Type B pancreatic cell (in vitro differentiated cells): ENCODE measurements around the gene KIRREL3. TPM values are rescaled to one million over a fixed set of nuclear protein-coding genes. Genes with fewer than 3 reads are reported as not detected.

ENCODE experiments used
- DNase-seq: peaks from one replicate; pipeline ENCODE4 v3.0.0; 2021; ENCODE audit warnings: mixed read lengths; ENCODE audit not compliant: unreplicated experiment; ENCODE audit errors: extremely low spot score
- H3K27ac Mint-ChIP-seq: 2 replicates; pipeline ENCODE4 v1.8.0; 2021; ENCODE audit warnings: mild to moderate bottlenecking, mixed read lengths
- H3K27me3 Mint-ChIP-seq: 2 replicates; pipeline ENCODE4 v1.8.0; 2021; ENCODE audit warnings: mixed read lengths
- H3K36me3 Mint-ChIP-seq: 2 replicates; pipeline ENCODE4 v1.8.0; 2021; ENCODE audit warnings: mixed read lengths
- H3K4me1 Mint-ChIP-seq: one replicate; pipeline ENCODE4 v1.8.0; 2021; ENCODE audit warnings: mixed read lengths; ENCODE audit not compliant: unreplicated experiment
- H3K4me3 Mint-ChIP-seq: 2 replicates; pipeline ENCODE4 v1.8.0; 2021; ENCODE audit warnings: mild to moderate bottlenecking, mixed read lengths
- H3K9me3 Mint-ChIP-seq: 2 replicates; pipeline ENCODE4 v1.8.0; 2021; ENCODE audit warnings: mixed read lengths
- CTCF ChIP-seq: fragments of 200-600 bp; sonication (generic); conservative IDR thresholded peaks from 2 replicates; pipeline ENCODE4 v1.5.0; 2021; ENCODE audit warnings: antibody characterized with exemption, mild to moderate bottlenecking
- total RNA-seq: library from RNA; stranded (reverse); gene quantifications from 2 replicates; pipeline ENCODE4 v1.2.1, GENCODE V29; 2021; ENCODE audit warnings: low replicate concordance

Gene KIRREL3
- total RNA-seq, 1 donor from 2014 or later = 4.1 TPM

- H3K4me3 Mint-ChIP-seq = no peak overlapping the region
- H3K27ac Mint-ChIP-seq = no peak overlapping the region
- DNase-seq = no peak
- H3K9me3 Mint-ChIP-seq = peaks cover 8% of the 10 kb centered on the region
- H3K36me3 Mint-ChIP-seq = no peaks in the 10 kb centered on the region
- no peak for TF ChIP-seq CTCF
- H3K4me1 Mint-ChIP-seq = peaks cover 31% of the 10 kb centered on the region
- peaks cover 5% of the 10 kb centered on the region for H3K27me3 Mint-ChIP-seq
Measured at GRCh38 chr11:126886085-126886484, 114.5 kb downstream of the KIRREL3 start.

- peaks cover 36% of the 10 kb centered on the region for H3K4me1 Mint-ChIP-seq
- H3K4me3 Mint-ChIP-seq = no peak overlapping the region
- peaks cover 8% of the 10 kb centered on the region for H3K9me3 Mint-ChIP-seq
- no peak for DNase-seq
- peaks cover 8% of the 10 kb centered on the region for H3K27me3 Mint-ChIP-seq
- H3K27ac Mint-ChIP-seq = no peak overlapping the region
- no peaks in the 10 kb centered on the region for H3K36me3 Mint-ChIP-seq
- TF ChIP-seq CTCF = no peak
Measured at GRCh38 chr11:126884594-126884993, 116.0 kb downstream of the KIRREL3 start.

GRCh38 chr11:126884192-126884591 is 116.4 kb downstream of the KIRREL3 start:
- no peak for TF ChIP-seq CTCF
- H3K36me3 Mint-ChIP-seq = no peaks in the 10 kb centered on the region
- peaks cover 8% of the 10 kb centered on the region for H3K27me3 Mint-ChIP-seq
- peaks cover 8% of the 10 kb centered on the region for H3K9me3 Mint-ChIP-seq
- no peak overlapping the region for H3K27ac Mint-ChIP-seq
- H3K4me3 Mint-ChIP-seq = no peak overlapping the region
- peaks cover 36% of the 10 kb centered on the region for H3K4me1 Mint-ChIP-seq
- DNase-seq = no peak

- peaks cover 34% of the 10 kb centered on the region for H3K4me1 Mint-ChIP-seq
- no peaks in the 10 kb centered on the region for H3K9me3 Mint-ChIP-seq
- H3K27ac Mint-ChIP-seq = no peak overlapping the region
- peaks cover 11% of the 10 kb centered on the region for H3K27me3 Mint-ChIP-seq
- DNase-seq = no peak
- H3K36me3 Mint-ChIP-seq = no peaks in the 10 kb centered on the region
- no peak for TF ChIP-seq CTCF
- no peak overlapping the region for H3K4me3 Mint-ChIP-seq
Measured at GRCh38 chr11:126880872-126881271, 119.7 kb downstream of the KIRREL3 start.

- H3K4me3 Mint-ChIP-seq = no peak overlapping the region
- no peaks in the 10 kb centered on the region for H3K36me3 Mint-ChIP-seq
- H3K4me1 Mint-ChIP-seq = peaks cover 24% of the 10 kb centered on the region
- TF ChIP-seq CTCF = no peak
- no peaks in the 10 kb centered on the region for H3K9me3 Mint-ChIP-seq
- peaks cover 14% of the 10 kb centered on the region for H3K27me3 Mint-ChIP-seq
- DNase-seq = no peak
- H3K27ac Mint-ChIP-seq = no peak overlapping the region
Measured at GRCh38 chr11:126879516-126879915, 121.1 kb downstream of the KIRREL3 start.

GRCh38 chr11:126878913-126879482 is 121.6 kb downstream of the KIRREL3 start:
- peaks cover 22% of the 10 kb centered on the region for H3K4me1 Mint-ChIP-seq
- H3K36me3 Mint-ChIP-seq = no peaks in the 10 kb centered on the region
- no peak overlapping the region for H3K27ac Mint-ChIP-seq
- TF ChIP-seq CTCF = no peak
- H3K4me3 Mint-ChIP-seq = no peak overlapping the region
- no peaks in the 10 kb centered on the region for H3K9me3 Mint-ChIP-seq
- no peak for DNase-seq
- H3K27me3 Mint-ChIP-seq = peaks cover 14% of the 10 kb centered on the region
